GM23338 (cell line): ENCODE data around the gene TRAF5. TPM values are rescaled to one million over a fixed set of nuclear protein-coding genes. Genes with fewer than 3 reads are reported as not detected.

Source experiments
- ATAC-seq: fragments of 200-7000 bp; cut with Tn5 transposase; 3 replicates; pipeline ENCODE4 v1.9.1; 2020
- DNase-seq: peaks from one replicate; pipeline ENCODE4 v3.0.0-alpha.2; 2015; ENCODE audit warnings: low spot score
- H2AFZ ChIP-seq: fragments of 200-600 bp; sonication (generic); 2 replicates; pipeline ENCODE4 v1.8.0; 2016; ENCODE audit warnings: antibody characterized with exemption, mild to moderate bottlenecking, moderate library complexity
- H3F3A ChIP-seq: fragments of 200-600 bp; sonication (generic); replicated peaks from 2 replicates; pipeline ENCODE4 v1.8.0; 2017; ENCODE audit warnings: antibody characterized with exemption, mixed run types, low read depth
- H3K27ac ChIP-seq: fragments of 200-600 bp; sonication (generic); 2 replicates; pipeline ENCODE4 v1.6.1; 2016; ENCODE audit warnings: low read depth
- H3K27me3 ChIP-seq: fragments of 200-600 bp; sonication (generic); 2 replicates; pipeline ENCODE4 v1.8.0; 2016; ENCODE audit warnings: mild to moderate bottlenecking, mixed run types, moderate library complexity; ENCODE audit not compliant: insufficient read depth
- H3K36me3 ChIP-seq: fragments of 200-600 bp; sonication (generic); 2 replicates; pipeline ENCODE4 v1.8.0; 2016; ENCODE audit warnings: mild to moderate bottlenecking; ENCODE audit not compliant: insufficient read depth
- H3K4me1 ChIP-seq: fragments of 200-600 bp; sonication (generic); 2 replicates; pipeline ENCODE4 v1.8.0; 2016; ENCODE audit warnings: mild to moderate bottlenecking, moderate library complexity; ENCODE audit not compliant: insufficient read depth
- H3K4me2 ChIP-seq: fragments of 200-600 bp; sonication (generic); 2 replicates; pipeline ENCODE4 v1.7.1; 2017; ENCODE audit warnings: mixed run types
- H3K4me3 ChIP-seq: fragments of 200-600 bp; sonication (generic); 2 replicates; pipeline ENCODE4 v1.6.1; 2016; ENCODE audit warnings: mixed run types
- H3K79me2 ChIP-seq: fragments of 200-600 bp; sonication (generic); replicated peaks from 2 replicates; pipeline ENCODE4 v1.8.0; 2017; ENCODE audit warnings: mild to moderate bottlenecking; ENCODE audit not compliant: insufficient read depth
- H3K9me2 ChIP-seq: fragments of 200-600 bp; sonication (generic); 2 replicates; pipeline ENCODE4 v1.8.0; 2017; ENCODE audit not compliant: insufficient read depth
- H4K20me1 ChIP-seq: fragments of 200-600 bp; sonication (generic); replicated peaks from 2 replicates; pipeline ENCODE4 v1.8.0; 2017; ENCODE audit warnings: mild to moderate bottlenecking; ENCODE audit not compliant: insufficient read depth
- H3K27ac Mint-ChIP-seq: 2 replicates; pipeline ENCODE4 v1.8.0; 2020; ENCODE audit warnings: inconsistent platforms, mild to moderate bottlenecking, moderate library complexity, mixed read lengths
- H3K27me3 Mint-ChIP-seq: 3 replicates; pipeline ENCODE4 v1.8.0; 2022; ENCODE audit warnings: low read depth, mild to moderate bottlenecking, moderate library complexity, mixed read lengths, inconsistent platforms; ENCODE audit not compliant: insufficient read depth, poor library complexity
- H3K36me3 Mint-ChIP-seq: 3 replicates; pipeline ENCODE4 v1.8.0; 2021; ENCODE audit warnings: low read depth, mild to moderate bottlenecking, inconsistent platforms, moderate library complexity, mixed read lengths
- H3K4me1 Mint-ChIP-seq: 3 replicates; pipeline ENCODE4 v1.8.0; 2020; ENCODE audit warnings: mild to moderate bottlenecking, inconsistent platforms, mixed read lengths
- H3K4me3 Mint-ChIP-seq: 3 replicates; pipeline ENCODE4 v1.8.0; 2021; ENCODE audit warnings: moderate library complexity, mild to moderate bottlenecking, inconsistent platforms, mixed read lengths
- H3K9me3 Mint-ChIP-seq: 3 replicates; pipeline ENCODE4 v1.8.0; 2020; ENCODE audit warnings: moderate library complexity, mild to moderate bottlenecking, inconsistent platforms, mixed read lengths
- CREB1 ChIP-seq: fragments of 250-450 bp; sonication (Bioruptor Pico); IDR thresholded peaks from 2 replicates; pipeline ENCODE4 v1.5.0; 2020; ENCODE audit warnings: low read depth, mild to moderate bottlenecking, moderate library complexity
- EZH2 ChIP-seq: fragments of 200-600 bp; sonication (generic); IDR thresholded peaks from one replicate; pipeline ENCODE4 v1.8.0; 2017; ENCODE audit warnings: antibody characterized with exemption, mild to moderate bottlenecking, low read depth; ENCODE audit not compliant: unreplicated experiment
- EZH2phosphoT487 ChIP-seq: fragments of 200-600 bp; sonication (generic); IDR thresholded peaks from one replicate; pipeline ENCODE4 v1.8.1; 2018; ENCODE audit warnings: antibody characterized with exemption; ENCODE audit not compliant: unreplicated experiment
- JUNB ChIP-seq: IDR thresholded peaks from one replicate; pipeline ENCODE4 v1.6.1; 2016; ENCODE audit warnings: antibody characterized with exemption; ENCODE audit not compliant: unreplicated experiment
- NANOG ChIP-seq: IDR thresholded peaks from 2 replicates; pipeline ENCODE4 v1.6.1; 2016; ENCODE audit warnings: antibody characterized with exemption, borderline replicate concordance
- POLR2AphosphoS5 ChIP-seq: IDR thresholded peaks from 2 replicates; pipeline ENCODE4 v1.6.1; 2016; ENCODE audit warnings: antibody characterized with exemption, low read depth
- STAT1 ChIP-seq: IDR thresholded peaks from one replicate; pipeline ENCODE4 v1.6.1; 2016; ENCODE audit warnings: antibody characterized with exemption; ENCODE audit not compliant: unreplicated experiment
- ZNF114 ChIP-seq: fragments of 250-450 bp; sonication (Bioruptor Pico); IDR thresholded peaks from 2 replicates; pipeline ENCODE4 v1.5.0; 2020; ENCODE audit warnings: mild to moderate bottlenecking, moderate library complexity
- ZNF331 ChIP-seq: fragments of 250-450 bp; sonication (Bioruptor Pico); IDR thresholded peaks from 2 replicates; pipeline ENCODE4 v1.5.0; 2020; ENCODE audit warnings: low read depth, mild to moderate bottlenecking, moderate library complexity
- polyA plus RNA-seq: library from polyadenylated mRNA; unstranded; fragments of >200 nt; fragmentation: Nextera tagmentation; extraction: Ambion mirVana; gene quantifications from 2 replicates; pipeline ENCODE4 v1.2.1, GENCODE V29; 2016
- total RNA-seq: library from RNA; depleted of rRNA; stranded (reverse); fragments of >200 nt; shearing (Covaris generic); gene quantifications from 2 replicates; pipeline ENCODE4 v1.2.3, GENCODE V29; 2014
- TF ChIP-seq, protein P1 (sequence below): fragments of 250-450 bp; sonication (Bioruptor Pico); IDR thresholded peaks from 2 replicates; pipeline ENCODE4 v1.5.0; 2020; ENCODE audit warnings: mild to moderate bottlenecking, moderate library complexity
- TF ChIP-seq, protein P2 (sequence below): IDR thresholded peaks from 2 replicates; pipeline ENCODE4 v1.6.1; 2016; ENCODE audit warnings: antibody characterized with exemption
- TF ChIP-seq, protein P3 (sequence below): IDR thresholded peaks from one replicate; pipeline ENCODE4 v1.6.1; 2018; ENCODE audit warnings: antibody characterized with exemption; ENCODE audit not compliant: unreplicated experiment
- TF ChIP-seq, protein P4 (sequence below), 2 experiments: fragments of 200-600 bp in 1 of 2; sonication (generic) in 1 of 2; conservative IDR thresholded peaks; 2 replicates each; pipeline versions ENCODE4 v1.5.1 to v1.6.1; 2016 to 2017; ENCODE audit warnings: antibody characterized with exemption in 2 of 2, low read depth in 2 of 2, mild to moderate bottlenecking in 2 of 2, moderate library complexity in 1 of 2

TRAF5 gene
- total and polyA plus RNA-seq, 2 experiments from 2014 or later, result 9.2 to 18.9 TPM

DNA sequence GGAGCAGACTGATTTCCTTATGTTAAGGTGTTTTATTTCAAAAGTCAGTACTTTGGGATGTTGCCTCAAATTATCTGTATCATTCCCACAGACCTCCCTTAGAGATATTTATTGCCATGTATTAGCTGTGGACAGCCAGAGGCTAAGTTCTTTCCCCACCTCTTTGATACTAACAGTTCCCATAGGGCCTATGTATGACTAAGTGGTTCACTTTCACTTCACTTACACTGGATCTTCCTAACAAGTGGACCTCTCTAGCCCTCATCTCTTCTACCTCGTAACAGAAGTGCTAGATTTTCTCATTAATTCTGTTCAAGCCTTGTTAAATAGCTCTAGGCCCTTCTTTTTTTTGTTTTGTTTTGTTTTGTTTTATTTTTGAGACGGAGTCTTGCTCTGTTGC lies 6.2 kb downstream of the TRAF5 start:
- H3K4me3 ChIP-seq, result no peak overlapping the region
- peaks cover 67% of the 10 kb centered on the region for H3K4me1 Mint-ChIP-seq
- no peaks in the 10 kb centered on the region for H3K9me3 Mint-ChIP-seq
- H3K79me2 ChIP-seq, result peaks cover 80% of the 10 kb centered on the region
- peaks cover 9% of the 10 kb centered on the region for H3K36me3 Mint-ChIP-seq
- H3K36me3 ChIP-seq, result no peaks in the 10 kb centered on the region
- H3K27ac Mint-ChIP-seq, result no peak overlapping the region
- peaks cover 33% of the 10 kb centered on the region for H3K4me1 ChIP-seq
- H3K4me3 Mint-ChIP-seq, result no peak overlapping the region
- H3K9me2 ChIP-seq, result no peaks in the 10 kb centered on the region
- no peak overlapping the region for H3K27ac ChIP-seq
- peaks cover 5% of the 10 kb centered on the region for H3K27me3 ChIP-seq
- no peak overlapping the region for H2AFZ ChIP-seq
- ATAC-seq (no peak), DNase-seq (no peak)
- TF ChIP-seq EZH2, result no peak
- TF ChIP-seq CREB1 (CRISPR knock-in tag), result no peak
- TF ChIP-seq, protein P1, sequence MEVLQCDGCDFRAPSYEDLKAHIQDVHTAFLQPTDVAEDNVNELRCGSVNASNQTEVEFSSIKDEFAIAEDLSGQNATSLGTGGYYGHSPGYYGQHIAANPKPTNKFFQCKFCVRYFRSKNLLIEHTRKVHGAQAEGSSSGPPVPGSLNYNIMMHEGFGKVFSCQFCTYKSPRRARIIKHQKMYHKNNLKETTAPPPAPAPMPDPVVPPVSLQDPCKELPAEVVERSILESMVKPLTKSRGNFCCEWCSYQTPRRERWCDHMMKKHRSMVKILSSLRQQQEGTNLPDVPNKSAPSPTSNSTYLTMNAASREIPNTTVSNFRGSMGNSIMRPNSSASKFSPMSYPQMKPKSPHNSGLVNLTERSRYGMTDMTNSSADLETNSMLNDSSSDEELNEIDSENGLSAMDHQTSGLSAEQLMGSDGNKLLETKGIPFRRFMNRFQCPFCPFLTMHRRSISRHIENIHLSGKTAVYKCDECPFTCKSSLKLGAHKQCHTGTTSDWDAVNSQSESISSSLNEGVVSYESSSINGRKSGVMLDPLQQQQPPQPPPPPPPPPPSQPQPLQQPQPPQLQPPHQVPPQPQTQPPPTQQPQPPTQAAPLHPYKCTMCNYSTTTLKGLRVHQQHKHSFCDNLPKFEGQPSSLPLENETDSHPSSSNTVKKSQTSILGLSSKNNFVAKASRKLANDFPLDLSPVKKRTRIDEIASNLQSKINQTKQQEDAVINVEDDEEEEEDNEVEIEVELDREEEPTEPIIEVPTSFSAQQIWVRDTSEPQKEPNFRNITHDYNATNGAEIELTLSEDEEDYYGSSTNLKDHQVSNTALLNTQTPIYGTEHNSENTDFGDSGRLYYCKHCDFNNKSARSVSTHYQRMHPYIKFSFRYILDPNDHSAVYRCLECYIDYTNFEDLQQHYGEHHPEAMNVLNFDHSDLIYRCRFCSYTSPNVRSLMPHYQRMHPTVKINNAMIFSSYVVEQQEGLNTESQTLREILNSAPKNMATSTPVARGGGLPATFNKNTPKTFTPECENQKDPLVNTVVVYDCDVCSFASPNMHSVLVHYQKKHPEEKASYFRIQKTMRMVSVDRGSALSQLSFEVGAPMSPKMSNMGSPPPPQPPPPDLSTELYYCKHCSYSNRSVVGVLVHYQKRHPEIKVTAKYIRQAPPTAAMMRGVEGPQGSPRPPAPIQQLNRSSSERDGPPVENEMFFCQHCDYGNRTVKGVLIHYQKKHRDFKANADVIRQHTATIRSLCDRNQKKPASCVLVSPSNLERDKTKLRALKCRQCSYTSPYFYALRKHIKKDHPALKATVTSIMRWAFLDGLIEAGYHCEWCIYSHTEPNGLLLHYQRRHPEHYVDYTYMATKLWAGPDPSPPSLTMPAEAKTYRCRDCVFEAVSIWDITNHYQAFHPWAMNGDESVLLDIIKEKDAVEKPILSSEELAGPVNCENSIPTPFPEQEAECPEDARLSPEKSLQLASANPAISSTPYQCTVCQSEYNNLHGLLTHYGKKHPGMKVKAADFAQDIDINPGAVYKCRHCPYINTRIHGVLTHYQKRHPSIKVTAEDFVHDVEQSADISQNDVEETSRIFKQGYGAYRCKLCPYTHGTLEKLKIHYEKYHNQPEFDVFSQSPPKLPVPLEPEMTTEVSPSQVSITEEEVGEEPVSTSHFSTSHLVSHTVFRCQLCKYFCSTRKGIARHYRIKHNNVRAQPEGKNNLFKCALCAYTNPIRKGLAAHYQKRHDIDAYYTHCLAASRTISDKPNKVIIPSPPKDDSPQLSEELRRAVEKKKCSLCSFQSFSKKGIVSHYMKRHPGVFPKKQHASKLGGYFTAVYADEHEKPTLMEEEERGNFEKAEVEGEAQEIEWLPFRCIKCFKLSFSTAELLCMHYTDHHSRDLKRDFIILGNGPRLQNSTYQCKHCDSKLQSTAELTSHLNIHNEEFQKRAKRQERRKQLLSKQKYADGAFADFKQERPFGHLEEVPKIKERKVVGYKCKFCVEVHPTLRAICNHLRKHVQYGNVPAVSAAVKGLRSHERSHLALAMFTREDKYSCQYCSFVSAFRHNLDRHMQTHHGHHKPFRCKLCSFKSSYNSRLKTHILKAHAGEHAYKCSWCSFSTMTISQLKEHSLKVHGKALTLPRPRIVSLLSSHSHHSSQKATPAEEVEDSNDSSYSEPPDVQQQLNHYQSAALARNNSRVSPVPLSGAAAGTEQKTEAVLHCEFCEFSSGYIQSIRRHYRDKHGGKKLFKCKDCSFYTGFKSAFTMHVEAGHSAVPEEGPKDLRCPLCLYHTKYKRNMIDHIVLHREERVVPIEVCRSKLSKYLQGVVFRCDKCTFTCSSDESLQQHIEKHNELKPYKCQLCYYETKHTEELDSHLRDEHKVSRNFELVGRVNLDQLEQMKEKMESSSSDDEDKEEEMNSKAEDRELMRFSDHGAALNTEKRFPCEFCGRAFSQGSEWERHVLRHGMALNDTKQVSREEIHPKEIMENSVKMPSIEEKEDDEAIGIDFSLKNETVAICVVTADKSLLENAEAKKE, result no peak
- TF ChIP-seq NANOG, result no peak
- TF ChIP-seq, protein P2, sequence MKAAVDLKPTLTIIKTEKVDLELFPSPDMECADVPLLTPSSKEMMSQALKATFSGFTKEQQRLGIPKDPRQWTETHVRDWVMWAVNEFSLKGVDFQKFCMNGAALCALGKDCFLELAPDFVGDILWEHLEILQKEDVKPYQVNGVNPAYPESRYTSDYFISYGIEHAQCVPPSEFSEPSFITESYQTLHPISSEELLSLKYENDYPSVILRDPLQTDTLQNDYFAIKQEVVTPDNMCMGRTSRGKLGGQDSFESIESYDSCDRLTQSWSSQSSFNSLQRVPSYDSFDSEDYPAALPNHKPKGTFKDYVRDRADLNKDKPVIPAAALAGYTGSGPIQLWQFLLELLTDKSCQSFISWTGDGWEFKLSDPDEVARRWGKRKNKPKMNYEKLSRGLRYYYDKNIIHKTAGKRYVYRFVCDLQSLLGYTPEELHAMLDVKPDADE, result no peak
- no peak for TF ChIP-seq STAT1
- TF ChIP-seq, protein P3, sequence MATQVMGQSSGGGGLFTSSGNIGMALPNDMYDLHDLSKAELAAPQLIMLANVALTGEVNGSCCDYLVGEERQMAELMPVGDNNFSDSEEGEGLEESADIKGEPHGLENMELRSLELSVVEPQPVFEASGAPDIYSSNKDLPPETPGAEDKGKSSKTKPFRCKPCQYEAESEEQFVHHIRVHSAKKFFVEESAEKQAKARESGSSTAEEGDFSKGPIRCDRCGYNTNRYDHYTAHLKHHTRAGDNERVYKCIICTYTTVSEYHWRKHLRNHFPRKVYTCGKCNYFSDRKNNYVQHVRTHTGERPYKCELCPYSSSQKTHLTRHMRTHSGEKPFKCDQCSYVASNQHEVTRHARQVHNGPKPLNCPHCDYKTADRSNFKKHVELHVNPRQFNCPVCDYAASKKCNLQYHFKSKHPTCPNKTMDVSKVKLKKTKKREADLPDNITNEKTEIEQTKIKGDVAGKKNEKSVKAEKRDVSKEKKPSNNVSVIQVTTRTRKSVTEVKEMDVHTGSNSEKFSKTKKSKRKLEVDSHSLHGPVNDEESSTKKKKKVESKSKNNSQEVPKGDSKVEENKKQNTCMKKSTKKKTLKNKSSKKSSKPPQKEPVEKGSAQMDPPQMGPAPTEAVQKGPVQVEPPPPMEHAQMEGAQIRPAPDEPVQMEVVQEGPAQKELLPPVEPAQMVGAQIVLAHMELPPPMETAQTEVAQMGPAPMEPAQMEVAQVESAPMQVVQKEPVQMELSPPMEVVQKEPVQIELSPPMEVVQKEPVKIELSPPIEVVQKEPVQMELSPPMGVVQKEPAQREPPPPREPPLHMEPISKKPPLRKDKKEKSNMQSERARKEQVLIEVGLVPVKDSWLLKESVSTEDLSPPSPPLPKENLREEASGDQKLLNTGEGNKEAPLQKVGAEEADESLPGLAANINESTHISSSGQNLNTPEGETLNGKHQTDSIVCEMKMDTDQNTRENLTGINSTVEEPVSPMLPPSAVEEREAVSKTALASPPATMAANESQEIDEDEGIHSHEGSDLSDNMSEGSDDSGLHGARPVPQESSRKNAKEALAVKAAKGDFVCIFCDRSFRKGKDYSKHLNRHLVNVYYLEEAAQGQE, result no peak
- TF ChIP-seq EZH2phosphoT487, result no peak
- no peak for TF ChIP-seq ZNF331 (CRISPR knock-in tag)
- TF ChIP-seq ZNF114, result no peak
- TF ChIP-seq JUNB, result no peak
- TF ChIP-seq, protein P4, sequence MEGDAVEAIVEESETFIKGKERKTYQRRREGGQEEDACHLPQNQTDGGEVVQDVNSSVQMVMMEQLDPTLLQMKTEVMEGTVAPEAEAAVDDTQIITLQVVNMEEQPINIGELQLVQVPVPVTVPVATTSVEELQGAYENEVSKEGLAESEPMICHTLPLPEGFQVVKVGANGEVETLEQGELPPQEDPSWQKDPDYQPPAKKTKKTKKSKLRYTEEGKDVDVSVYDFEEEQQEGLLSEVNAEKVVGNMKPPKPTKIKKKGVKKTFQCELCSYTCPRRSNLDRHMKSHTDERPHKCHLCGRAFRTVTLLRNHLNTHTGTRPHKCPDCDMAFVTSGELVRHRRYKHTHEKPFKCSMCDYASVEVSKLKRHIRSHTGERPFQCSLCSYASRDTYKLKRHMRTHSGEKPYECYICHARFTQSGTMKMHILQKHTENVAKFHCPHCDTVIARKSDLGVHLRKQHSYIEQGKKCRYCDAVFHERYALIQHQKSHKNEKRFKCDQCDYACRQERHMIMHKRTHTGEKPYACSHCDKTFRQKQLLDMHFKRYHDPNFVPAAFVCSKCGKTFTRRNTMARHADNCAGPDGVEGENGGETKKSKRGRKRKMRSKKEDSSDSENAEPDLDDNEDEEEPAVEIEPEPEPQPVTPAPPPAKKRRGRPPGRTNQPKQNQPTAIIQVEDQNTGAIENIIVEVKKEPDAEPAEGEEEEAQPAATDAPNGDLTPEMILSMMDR (conservative IDR thresholded peaks at IDR 0.05; ENCODE audit: low read depth in 2 of 2), result no peak
- no peak for TF ChIP-seq POLR2AphosphoS5
- no peaks in the 10 kb centered on the region; the same call in 1 of the 2 replicates for H4K20me1 ChIP-seq
- H3F3A ChIP-seq, result no peaks in the 10 kb centered on the region
- no peak overlapping the region for H3K4me2 ChIP-seq
- H3K27me3 Mint-ChIP-seq, result peaks cover 7% of the 10 kb centered on the region
